Measurements from ENCODE around the gene IGFL1. TPM values are rescaled to one million over a fixed set of nuclear protein-coding genes. Genes with fewer than 3 reads are reported as not detected.

IGFL1 gene
- total RNA-seq, 1 experiment from 2014 or later, result not detected

GRCh38 chr19:46224773-46225172, 4.8 kb upstream of the IGFL1 start:
- DNase-seq, result no peak
- intact Hi-C loops (cut with micrococcal nuclease; ENCODE audit: unreplicated experiment), result no loop called here
- no peak for TF ChIP-seq CTCF (IDR thresholded peaks at IDR 0.05; ENCODE audit: unreplicated experiment)
- H3K9me3 Mint-ChIP-seq (ENCODE audit: low read depth, unreplicated experiment), result no peaks in the 10 kb centered on the region
- H3K27me3 Mint-ChIP-seq (ENCODE audit: unreplicated experiment), result peaks cover 87% of the 10 kb centered on the region
- H3K36me3 Mint-ChIP-seq (ENCODE audit: insufficient read depth, unreplicated experiment), result no peaks in the 10 kb centered on the region
- no TSS peak for BruUV-seq (replicated peaks)
- H3K4me3 Mint-ChIP-seq (ENCODE audit: low read depth, unreplicated experiment), result no peak overlapping the region
- CTCF ChIA-PET, result no interaction called here
- no peak overlapping the region for H3K27ac Mint-ChIP-seq (ENCODE audit: unreplicated experiment)
- H3K4me1 Mint-ChIP-seq (ENCODE audit: low read depth, unreplicated experiment), result peaks cover 48% of the 10 kb centered on the region

- Mint-ChIP-seq H3K4me1 (ENCODE audit: low read depth, unreplicated experiment) (peaks cover 48% of the 10 kb centered on the region), H3K9me3 (ENCODE audit: low read depth, unreplicated experiment) (no peaks in the 10 kb centered on the region), H3K27me3 (ENCODE audit: unreplicated experiment) (peaks cover 87% of the 10 kb centered on the region), H3K36me3 (ENCODE audit: insufficient read depth, unreplicated experiment) (no peaks in the 10 kb centered on the region), H3K27ac (ENCODE audit: unreplicated experiment) (no peak overlapping the region), H3K4me3 (ENCODE audit: low read depth, unreplicated experiment) (no peak overlapping the region)
- no peak for DNase-seq
- intact Hi-C loops (cut with micrococcal nuclease; ENCODE audit: unreplicated experiment), result no loop called here
- CTCF ChIA-PET, result interaction anchor here (1.0 kb wide), 1 partner anchor 40 kb away, joined by 3 read pairs; no protein-coding TSS in a partner anchor
- no peak for TF ChIP-seq CTCF (IDR thresholded peaks at IDR 0.05; ENCODE audit: unreplicated experiment)
- BruUV-seq (replicated peaks), result no TSS peak
Measured at GRCh38 chr19:46225558-46226004, 4.0 kb upstream of the IGFL1 start.

GRCh38 chr19:46226438-46226973, 3.0 kb upstream of the IGFL1 start:
- no peak for TF ChIP-seq CTCF (IDR thresholded peaks at IDR 0.05; ENCODE audit: unreplicated experiment)
- CTCF ChIA-PET, result interaction anchor here (0.6 to 1.0 kb wide), 2 partner anchors 39 to 359 kb away, joined by 3 to 4 read pairs; no protein-coding TSS in a partner anchor
- Mint-ChIP-seq H3K4me1 (ENCODE audit: low read depth, unreplicated experiment) (peaks cover 48% of the 10 kb centered on the region), H3K4me3 (ENCODE audit: low read depth, unreplicated experiment) (no peak overlapping the region), H3K9me3 (ENCODE audit: low read depth, unreplicated experiment) (no peaks in the 10 kb centered on the region), H3K36me3 (ENCODE audit: insufficient read depth, unreplicated experiment) (no peaks in the 10 kb centered on the region), H3K27me3 (ENCODE audit: unreplicated experiment) (peaks cover 91% of the 10 kb centered on the region), H3K27ac (ENCODE audit: unreplicated experiment) (no peak overlapping the region)
- DNase-seq, result no peak
- intact Hi-C loops (cut with micrococcal nuclease; ENCODE audit: unreplicated experiment), result no loop called here
- BruUV-seq (replicated peaks), result no TSS peak

- intact Hi-C loops (cut with micrococcal nuclease; ENCODE audit: unreplicated experiment), result loop anchor here (1.0 kb wide), 1 partner anchor 8 kb away; no protein-coding TSS in a partner anchor
Measured at GRCh38 chr19:46232029-46232428, 2.5 kb downstream of the IGFL1 start.

More at GRCh38 chr19:46232029-46232428, 2.5 kb downstream of the IGFL1 start:
- BruUV-seq (replicated peaks), result no TSS peak
- CTCF ChIA-PET, result interaction anchor here (0.8 to 1.2 kb wide), 3 partner anchors 11 to 329 kb away, joined by 3 to 6 read pairs (median 4); no protein-coding TSS in a partner anchor
- no peak overlapping the region for H3K4me3 Mint-ChIP-seq (ENCODE audit: low read depth, unreplicated experiment)
- H3K27me3 Mint-ChIP-seq (ENCODE audit: unreplicated experiment), result peaks cover 90% of the 10 kb centered on the region
- no peak for TF ChIP-seq CTCF (IDR thresholded peaks at IDR 0.05; ENCODE audit: unreplicated experiment)
- DNase-seq, result peak; percentile 70
- H3K27ac Mint-ChIP-seq (ENCODE audit: unreplicated experiment), result no peak overlapping the region
- no peaks in the 10 kb centered on the region for H3K9me3 Mint-ChIP-seq (ENCODE audit: low read depth, unreplicated experiment)
- H3K36me3 Mint-ChIP-seq (ENCODE audit: insufficient read depth, unreplicated experiment), result no peaks in the 10 kb centered on the region
- H3K4me1 Mint-ChIP-seq (ENCODE audit: low read depth, unreplicated experiment), result peaks cover 7% of the 10 kb centered on the region
